Tibial artery (tissue), 4 donors: Measurements from ENCODE around the gene DNAH17.

Experiments
- DNase-seq, 2 donors: peaks; one replicate each; pipeline ENCODE4 v3.0.0-alpha.2; 2019
- H3K27ac ChIP-seq, 2 donors: fragments of 200-600 bp; sonication (generic) in 1 of 2; 1 replicate in 1 of 2; 2 replicates in 1 of 2; pipeline ENCODE4 v1.5.1; 2018 to 2019; ENCODE audit warnings: mild to moderate bottlenecking in 1 of 2
- H3K27me3 ChIP-seq, 2 donors: fragments of 200-600 bp; sonication (generic) in 1 of 2; one replicate each; pipeline versions ENCODE4 v1.5.1 to v1.6.0; 2016 to 2019
- H3K36me3 ChIP-seq, 3 donors: fragments of 200-600 bp; sonication (generic) in 2 of 3; one replicate each; pipeline ENCODE4 v1.5.1; 2016 to 2019; ENCODE audit warnings: mild to moderate bottlenecking in 2 of 3
- H3K4me1 ChIP-seq, 4 donors: fragments of 200-600 bp; sonication (generic) in 2 of 4; 1 replicate in 3 of 4; 2 replicates in 1 of 4; pipeline ENCODE4 v1.5.1; 2016 to 2019
- H3K4me3 ChIP-seq, 2 donors: fragments of 200-600 bp; sonication (generic) in 1 of 2; 1 replicate in 1 of 2; 2 replicates in 1 of 2; pipeline ENCODE4 v1.5.1; 2018 to 2019; ENCODE audit warnings: mild to moderate bottlenecking in 2 of 2
- H3K9me3 ChIP-seq, 3 donors: fragments of 200-600 bp; sonication (generic) in 1 of 3; one replicate each; pipeline ENCODE4 v1.5.1; 2016 to 2019
- CTCF ChIP-seq, 2 experiments: fragments of 200-600 bp in 1 of 2; fragments of 450-650 bp in 1 of 2; IDR thresholded peaks; one replicate each; pipeline ENCODE4 v1.5.1; 2017 to 2019; ENCODE audit warnings: antibody characterized with exemption in 2 of 2, mild to moderate bottlenecking in 1 of 2, moderate library complexity in 1 of 2
- intact Hi-C: fragments of 100-400 bp; cut with DNase I; formaldehyde crosslinking; loops from one replicate; pipeline ENCODE4 v1.15.0; 2023; ENCODE audit warnings: low total_unique reads

Gene DNAH17

GRCh38 chr17:78620099-78620498 is 42.9 kb upstream of the DNAH17 start:
- H3K27me3 ChIP-seq = no peaks in the 10 kb centered on the region
- no peak for TF ChIP-seq CTCF (IDR thresholded peaks at IDR 0.05)

GRCh38 chr17:78619334-78619733 is 42.1 kb upstream of the DNAH17 start:
- no peaks in the 10 kb centered on the region for H3K36me3 ChIP-seq
- DNase-seq = no peak
- no peaks in the 10 kb centered on the region for H3K9me3 ChIP-seq
- H3K27me3 ChIP-seq = no peaks in the 10 kb centered on the region
- intact Hi-C loops = no loop called here
- peaks cover 0 to 30% (median 23%) of the 10 kb centered on the region in 4 donors for H3K4me1 ChIP-seq
- no peak overlapping the region for H3K4me3 ChIP-seq
- no peak overlapping the region for H3K27ac ChIP-seq
- TF ChIP-seq CTCF (IDR thresholded peaks at IDR 0.05) = no peak

More at GRCh38 chr17:78620099-78620498, 42.9 kb upstream of the DNAH17 start:
- Histone ChIP-seq H3K27ac (no peak overlapping the region), H3K4me3 (no peak overlapping the region), H3K36me3 (no peaks in the 10 kb centered on the region), H3K9me3 (no peaks in the 10 kb centered on the region), H3K4me1 (peaks cover 0 to 30% (median 23%) of the 10 kb centered on the region in 4 donors)
- intact Hi-C loops = no loop called here
- no peak for DNase-seq

- no peaks in the 10 kb centered on the region for H3K36me3 ChIP-seq
- intact Hi-C loops = no loop called here
- no peaks in the 10 kb centered on the region for H3K27me3 ChIP-seq
- H3K4me3 ChIP-seq = no peak overlapping the region
- DNase-seq = peak; percentile 62 to 85
- no peaks in the 10 kb centered on the region for H3K9me3 ChIP-seq
- peaks cover 0 to 30% (median 23%) of the 10 kb centered on the region in 4 donors for H3K4me1 ChIP-seq
- no peak for TF ChIP-seq CTCF (IDR thresholded peaks at IDR 0.05)
- peak overlapping the region in 1 of 2 donors; percentile 64 for H3K27ac ChIP-seq
Measured at GRCh38 chr17:78618264-78619066, 41.3 kb upstream of the DNAH17 start.

GRCh38 chr17:78617511-78618061 is 40.4 kb upstream of the DNAH17 start:
- Histone ChIP-seq H3K27me3 (no peaks in the 10 kb centered on the region), H3K9me3 (no peaks in the 10 kb centered on the region), H3K27ac (peak overlapping the region; percentile 36 to 64), H3K36me3 (no peaks in the 10 kb centered on the region), H3K4me1 (peaks cover 0 to 30% (median 23%) of the 10 kb centered on the region in 4 donors), H3K4me3 (no peak overlapping the region)
- peak in 1 of 2 donors; percentile 68 for DNase-seq
- no peak for TF ChIP-seq CTCF (IDR thresholded peaks at IDR 0.05)
- intact Hi-C loops = no loop called here

- H3K27ac ChIP-seq = peak overlapping the region; percentile 36 to 64
- intact Hi-C loops = no loop called here
- no peak for TF ChIP-seq CTCF (IDR thresholded peaks at IDR 0.05)
Measured at GRCh38 chr17:78616946-78617345, 39.8 kb upstream of the DNAH17 start.

More at GRCh38 chr17:78616946-78617345, 39.8 kb upstream of the DNAH17 start:
- peaks cover 0 to 34% (median 23%) of the 10 kb centered on the region in 4 donors for H3K4me1 ChIP-seq
- no peaks in the 10 kb centered on the region for H3K36me3 ChIP-seq
- H3K4me3 ChIP-seq = no peak overlapping the region
- no peaks in the 10 kb centered on the region for H3K9me3 ChIP-seq
- DNase-seq = no peak
- H3K27me3 ChIP-seq = no peaks in the 10 kb centered on the region
